DMS53 (cell line): ENCODE data around the gene RANBP1.

ENCODE experiments used
- DNase-seq: peaks from one replicate; lab custom pipeline; 2025; lab: John Stamatoyannopoulos, UW

The RANBP1 gene

DNA sequence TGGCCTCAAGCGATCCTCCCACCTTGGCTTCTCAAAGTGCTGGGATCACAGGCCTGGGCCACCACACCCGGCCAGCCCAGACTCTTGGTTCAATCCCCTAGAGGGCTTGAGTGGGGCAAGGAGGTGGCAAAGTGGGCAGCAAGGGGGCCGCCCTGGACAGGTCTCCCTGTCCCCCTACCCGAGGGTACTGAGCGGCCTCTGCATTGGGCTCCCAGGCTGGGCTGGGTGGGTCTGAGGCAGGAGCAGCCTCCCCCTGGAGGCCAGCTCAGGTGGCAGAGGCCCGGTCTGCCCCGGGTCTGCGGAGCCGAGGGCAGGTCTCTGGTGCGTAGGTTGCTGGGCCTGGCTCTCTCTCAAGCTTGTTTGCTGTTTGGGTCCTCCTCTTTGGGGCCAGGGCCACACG is 57.3 kb downstream of the RANBP1 start:
- no peak for DNase-seq

- DNase-seq: no peak
These were observed 57.9 kb downstream of the RANBP1 start for GRCh38 chr22:20173772-20174171.

- DNase-seq: peak; percentile 43
These were observed 59.1 kb downstream of the RANBP1 start for GRCh38 chr22:20174785-20175596.

DNA sequence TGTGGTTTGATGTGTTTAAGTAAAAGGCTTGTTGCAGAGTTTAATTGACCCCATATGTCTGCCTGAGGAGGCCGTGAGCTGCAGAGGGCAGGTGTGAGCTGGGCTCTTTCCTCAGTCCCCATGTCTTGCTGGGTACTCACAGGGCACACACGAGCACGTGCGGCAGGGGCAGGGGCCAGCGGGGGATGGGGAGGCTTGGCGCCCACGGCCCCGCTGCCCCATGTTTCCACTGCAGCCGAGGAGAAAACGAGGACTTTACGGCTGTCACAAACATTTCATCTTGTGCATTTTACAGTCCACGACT is 59.6 kb downstream of the RANBP1 start:
- no peak for DNase-seq

- DNase-seq: no peak
These were observed 60.6 kb downstream of the RANBP1 start for GRCh38 chr22:20176421-20177085.
